HG02588 (cell line): Measurements from ENCODE around the gene GALE.
"Not testable (repeated sequence)": the region's sequence is repeated elsewhere in the genome, so short reads cannot be mapped to it uniquely, and the experiment has no call there.

Experiments
- ATAC-seq: cut with Tn5 transposase; IDR thresholded peaks from one replicate; pipeline ENCODE4 v1.9.1; 2021; ENCODE audit warnings: mild to moderate bottlenecking, moderate library complexity; ENCODE audit not compliant: unreplicated experiment

GALE gene

GRCh38 chr1:23810818-23811540 lies 10.4 kb upstream of the GALE start:
- ATAC-seq: no peak

DNA sequence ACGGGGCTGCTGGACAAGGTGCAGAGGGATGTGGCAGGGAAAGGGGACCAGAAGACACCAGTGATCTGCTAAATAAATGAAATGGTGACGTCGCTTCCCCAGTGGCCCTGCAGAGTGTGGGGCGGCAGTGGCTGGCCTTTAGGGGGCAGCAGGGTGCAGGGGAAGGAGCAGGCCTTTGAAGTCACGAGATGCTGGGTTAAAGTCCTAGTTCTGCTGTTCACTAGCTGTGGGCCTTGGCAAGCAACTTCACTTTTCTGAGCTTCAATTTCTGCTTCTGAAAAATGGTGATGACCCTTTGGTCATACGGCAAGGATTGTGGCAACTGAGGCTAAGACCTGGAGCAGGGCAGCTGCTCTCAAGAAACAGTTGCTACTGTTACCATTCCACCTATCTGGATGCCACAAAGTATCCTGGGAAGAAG lies 9.2 kb upstream of the GALE start:
- peak; percentile 67 for ATAC-seq

DNA sequence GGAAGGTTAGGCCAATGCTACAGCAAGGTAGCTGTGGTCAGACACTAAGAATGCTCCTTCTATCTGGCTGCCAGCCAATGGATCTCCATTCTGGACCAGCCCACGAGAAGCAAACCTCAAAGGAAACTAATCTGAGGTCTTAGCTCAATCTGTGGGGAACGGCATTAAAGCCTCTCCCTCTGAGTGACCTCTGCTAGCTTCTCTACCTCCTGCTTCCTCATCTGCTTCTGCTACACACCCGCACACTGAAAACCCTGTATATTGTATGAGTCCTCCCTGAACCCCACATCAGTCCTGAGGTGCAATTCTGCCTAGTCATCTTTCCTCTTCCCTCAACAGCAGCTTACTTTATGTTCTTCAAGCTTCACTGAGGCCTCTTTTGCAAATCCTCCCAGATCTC lies 6.9 kb upstream of the GALE start:
- no peak for ATAC-seq

GRCh38 chr1:23806280-23806679 lies 5.7 kb upstream of the GALE start:
- no peak for ATAC-seq

DNA sequence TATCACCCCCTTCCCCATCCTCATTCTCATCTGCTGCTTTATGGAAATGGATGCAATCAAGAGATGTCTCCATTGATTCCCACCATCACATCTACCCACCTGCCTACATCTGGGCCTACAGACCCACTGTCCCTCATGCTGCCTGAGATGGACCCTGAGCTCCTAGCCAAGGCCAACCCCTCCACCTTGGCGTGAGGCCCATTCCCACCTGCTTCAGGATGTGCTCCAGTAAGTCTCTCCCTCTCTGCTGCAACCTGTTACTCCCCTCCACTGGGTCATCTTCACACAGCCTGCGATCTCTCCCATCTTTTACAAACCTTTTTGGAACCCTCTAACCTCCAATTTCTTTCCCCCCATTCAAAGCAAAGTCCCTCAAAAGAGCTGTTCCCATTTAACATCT lies 4.5 kb upstream of the GALE start:
- ATAC-seq: no peak

GRCh38 chr1:23804183-23804835 lies 3.8 kb upstream of the GALE start:
- no peak for ATAC-seq

- no peak for ATAC-seq
These were observed 3.1 kb upstream of the GALE start for GRCh38 chr1:23803674-23804073.

- ATAC-seq: not testable (repeated sequence)
These were observed 2.3 kb upstream of the GALE start for GRCh38 chr1:23802809-23803342.

DNA sequence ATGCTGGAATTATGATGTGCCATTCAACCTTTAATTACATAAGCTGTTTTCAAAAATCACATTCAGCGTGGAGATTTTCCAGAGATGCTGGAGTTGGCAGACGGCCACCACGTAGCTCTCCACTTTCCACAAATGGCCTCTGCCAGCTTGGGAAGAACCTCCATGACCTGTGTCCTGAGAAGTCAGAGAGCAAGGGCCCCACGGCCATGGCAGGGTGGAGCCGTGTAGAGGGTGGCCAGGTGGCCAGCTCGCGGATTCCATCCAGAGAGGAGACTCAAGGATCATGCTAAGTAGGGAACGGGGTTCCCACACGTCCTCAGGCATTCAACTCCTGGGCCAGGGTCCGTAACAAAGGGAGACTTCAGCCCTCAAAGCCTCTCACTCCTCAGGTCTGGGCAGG lies 1.3 kb upstream of the GALE start:
- no peak for ATAC-seq

GRCh38 chr1:23801338-23801748 lies 789 bp upstream of the GALE start:
- ATAC-seq: no peak

DNA sequence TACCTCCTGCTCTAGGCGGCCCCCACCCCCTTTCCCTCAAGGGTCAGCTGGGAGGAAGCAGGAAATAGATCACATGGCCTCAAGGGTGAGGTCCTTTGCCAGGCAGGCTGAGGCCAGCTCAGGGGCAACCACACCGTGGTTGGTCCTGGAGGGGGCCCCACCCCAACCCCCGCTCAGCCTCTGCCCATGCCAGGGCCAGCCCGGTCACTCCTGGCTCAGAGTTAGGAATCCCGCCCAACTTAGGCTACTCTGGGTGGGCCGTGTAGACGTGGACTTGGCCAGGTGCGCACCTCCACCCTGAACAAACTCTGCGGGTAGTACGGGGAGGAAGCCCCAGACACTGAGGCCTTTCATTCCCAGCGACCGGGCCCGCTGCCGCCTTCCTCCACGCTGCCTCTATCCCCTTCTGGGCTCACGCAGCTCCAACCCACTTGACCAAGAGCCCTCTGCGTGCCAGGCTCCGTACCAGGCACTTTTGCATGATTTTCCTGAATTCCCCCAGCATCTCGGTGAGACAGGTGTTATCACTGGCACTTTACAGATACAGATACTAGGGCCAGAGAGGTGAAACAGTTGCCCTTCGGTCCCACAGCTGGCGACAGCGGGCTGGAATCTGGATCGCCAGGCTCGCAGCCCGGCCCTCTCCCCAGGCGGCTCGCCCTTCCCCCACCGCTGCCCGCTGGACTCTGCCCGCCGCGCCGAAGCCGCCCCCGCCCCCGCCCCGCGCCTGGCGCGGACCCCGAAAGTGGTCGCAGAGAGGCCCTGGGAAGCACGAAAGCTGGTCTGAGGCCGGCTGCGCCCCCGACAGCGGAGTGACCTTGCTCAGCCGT lies 769 bp downstream of the GALE start:
- peak; percentile 4 for ATAC-seq

- ATAC-seq: no peak
These were observed 1.3 kb downstream of the GALE start for GRCh38 chr1:23799255-23799569.

DNA sequence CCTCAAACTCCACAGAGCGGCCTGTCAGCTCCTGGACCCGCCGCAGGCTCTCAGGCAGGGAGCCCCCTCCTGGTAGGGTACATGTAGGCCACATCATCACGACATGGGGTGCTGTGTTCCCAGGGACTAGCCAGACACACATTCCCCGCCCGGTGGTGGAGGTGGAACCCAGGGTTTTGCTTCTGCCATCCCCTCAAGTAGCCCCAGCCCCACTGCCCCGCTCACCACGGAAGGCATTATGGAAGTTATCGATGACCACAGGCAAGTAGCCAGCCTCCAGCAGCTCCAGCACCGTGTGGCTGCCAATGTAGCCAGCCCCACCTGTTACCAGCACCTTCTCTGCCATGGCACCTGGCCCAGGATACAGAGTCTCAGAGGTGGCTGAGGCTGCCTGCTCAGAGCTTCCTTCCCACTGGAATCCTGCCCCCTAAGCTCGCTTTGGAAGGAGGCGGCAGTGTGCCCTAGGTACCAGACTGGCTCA lies 1.9 kb downstream of the GALE start:
- no peak for ATAC-seq

DNA sequence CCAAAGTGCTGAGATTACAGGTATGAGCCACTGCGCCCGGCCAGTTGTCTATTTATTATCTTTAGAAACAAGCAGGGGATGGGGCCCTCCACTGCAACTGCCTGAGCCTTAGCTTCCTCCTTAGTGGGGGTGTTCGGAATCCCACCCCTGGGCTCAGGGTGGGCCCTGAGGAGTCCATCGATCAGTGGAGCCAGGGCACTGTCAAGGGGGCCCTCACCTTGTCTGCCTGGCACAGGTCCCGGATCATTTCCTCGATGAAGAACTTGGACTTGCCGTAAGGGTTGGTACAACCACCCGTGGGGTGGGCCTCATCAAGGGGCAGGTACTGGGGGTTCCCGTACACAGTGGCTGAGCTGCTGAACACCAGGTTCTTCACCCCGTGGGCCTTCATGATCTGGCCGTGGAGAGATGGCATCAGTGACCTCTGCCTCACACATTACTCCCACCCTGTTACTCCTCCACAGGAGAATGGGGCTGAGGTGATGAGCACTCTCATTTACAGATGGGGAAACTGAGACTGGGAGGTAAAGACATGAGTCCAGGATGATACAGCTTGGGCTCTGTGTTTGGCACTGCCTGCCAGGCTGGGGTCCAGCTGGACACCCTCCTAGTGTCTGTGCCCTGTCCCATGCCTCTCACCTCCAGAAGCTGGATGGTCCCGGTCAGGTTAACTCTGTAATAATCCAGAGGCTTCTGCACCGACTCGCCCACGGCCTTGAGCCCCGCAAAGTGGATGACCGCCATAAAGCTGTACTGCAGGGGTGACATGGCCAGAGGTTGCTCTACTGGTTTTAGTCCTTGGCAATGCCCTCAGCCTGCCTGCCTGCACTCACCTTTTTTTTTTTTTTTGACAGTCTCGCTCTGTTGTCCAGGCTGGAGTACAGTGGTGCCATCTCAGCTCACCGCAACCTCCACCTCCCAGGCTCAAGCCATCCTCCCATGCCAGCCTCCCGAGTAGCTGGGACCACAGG lies 2.8 kb downstream of the GALE start:
- no peak for ATAC-seq

- ATAC-seq: no peak
These were observed 3.9 kb downstream of the GALE start for GRCh38 chr1:23796466-23797271.

- no peak for ATAC-seq
These were observed 4.7 kb downstream of the GALE start for GRCh38 chr1:23795676-23796465.

DNA sequence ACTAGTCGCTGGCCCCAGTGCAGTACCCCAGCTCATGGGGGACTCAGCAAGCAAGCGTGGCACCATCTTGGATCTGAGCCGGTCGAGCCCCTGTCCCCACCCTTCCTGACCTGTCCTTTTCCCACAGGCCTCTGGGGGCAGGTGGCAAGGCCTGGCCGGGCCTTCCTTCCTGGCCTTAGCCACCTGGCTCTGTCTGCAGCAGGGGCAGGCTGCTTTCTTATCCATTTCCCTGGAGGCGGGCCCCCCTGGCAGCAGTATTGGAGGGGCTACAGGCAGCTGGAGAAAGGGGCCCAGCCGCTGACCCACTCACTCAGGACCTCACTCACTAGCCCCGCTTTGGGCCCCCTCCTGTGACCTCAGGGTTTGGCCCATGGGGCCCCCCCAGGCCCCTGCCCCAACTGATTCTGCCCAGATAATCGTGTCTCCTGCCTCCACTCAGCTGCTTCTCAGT lies 5.8 kb downstream of the GALE start:
- ATAC-seq: not testable (repeated sequence)

GRCh38 chr1:23793861-23794731 lies 6.5 kb downstream of the GALE start:
- no peak for ATAC-seq
